GM21360 (cell line): ENCODE results near the gene SYT6.

Experiments
- ATAC-seq: cut with Tn5 transposase; IDR thresholded peaks from one replicate; pipeline ENCODE4 v1.9.1; 2021; ENCODE audit warnings: mild to moderate bottlenecking, moderate library complexity; ENCODE audit not compliant: unreplicated experiment

Gene SYT6

DNA sequence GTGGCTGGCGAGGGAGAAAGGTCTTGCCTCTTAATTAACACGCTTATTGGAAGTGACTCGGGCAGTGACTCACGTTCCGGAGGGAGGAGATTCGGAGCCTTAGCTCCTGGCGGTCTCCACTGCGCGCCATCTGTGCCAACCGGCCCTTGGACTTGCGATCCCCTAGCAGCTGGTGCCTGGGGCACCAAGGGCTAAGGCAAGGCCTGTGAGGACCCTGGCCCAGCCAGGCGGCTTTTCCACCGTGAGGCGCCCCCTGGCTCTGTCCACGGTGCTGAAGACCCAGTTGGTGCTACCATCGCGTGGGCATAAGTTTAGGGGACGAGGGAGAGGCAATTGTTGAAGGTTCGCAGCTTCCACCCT is 1.3 kb upstream of the SYT6 start:
- no peak for ATAC-seq

GRCh38 chr1:114154146-114154962 is 685 bp upstream of the SYT6 start:
- no peak for ATAC-seq

- ATAC-seq, result no peak
Observed at GRCh38 chr1:114152508-114153260, 985 bp downstream of the SYT6 start.

DNA sequence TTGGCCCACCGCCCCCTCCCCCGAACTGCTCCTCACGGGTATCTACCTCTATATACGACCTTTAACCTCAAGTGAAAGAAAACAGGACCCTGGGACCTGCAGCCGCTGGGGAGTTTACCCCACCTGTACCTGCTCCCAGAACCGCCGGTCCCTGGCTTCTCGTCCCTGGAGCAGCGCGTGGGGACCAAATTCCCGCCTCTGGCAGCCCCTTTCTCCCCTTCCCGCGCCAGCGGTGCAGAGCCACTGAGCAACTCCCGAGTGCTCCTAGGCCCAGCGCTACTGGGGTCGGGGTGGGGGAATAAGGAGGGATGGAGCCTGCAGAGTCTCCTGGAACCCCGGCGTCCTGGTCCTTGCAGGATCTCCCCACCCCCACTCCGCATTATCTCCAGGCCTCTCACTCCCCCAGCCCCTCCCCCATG is 1.6 kb downstream of the SYT6 start:
- no peak for ATAC-seq

DNA sequence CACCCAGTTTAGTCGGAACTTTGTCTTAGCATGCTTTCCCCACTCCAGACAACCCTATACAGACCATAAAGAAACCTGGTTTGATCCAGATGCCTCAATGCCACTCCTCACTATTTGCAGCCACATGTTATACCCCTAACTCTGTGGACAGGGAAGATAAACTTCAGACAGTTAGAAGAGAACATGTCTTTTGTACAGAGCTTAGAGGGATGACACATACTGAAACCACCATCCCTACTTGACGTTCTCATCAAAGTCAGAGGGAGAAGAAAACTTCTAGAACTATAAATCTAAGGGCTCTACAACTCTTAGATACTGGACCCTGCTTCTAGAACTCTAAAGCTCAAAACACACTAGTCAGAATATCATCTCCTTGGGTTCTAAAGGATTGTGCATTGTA is 3.7 kb downstream of the SYT6 start:
- no peak for ATAC-seq

- no peak for ATAC-seq
Observed at GRCh38 chr1:114149211-114149610, 4.5 kb downstream of the SYT6 start.

DNA sequence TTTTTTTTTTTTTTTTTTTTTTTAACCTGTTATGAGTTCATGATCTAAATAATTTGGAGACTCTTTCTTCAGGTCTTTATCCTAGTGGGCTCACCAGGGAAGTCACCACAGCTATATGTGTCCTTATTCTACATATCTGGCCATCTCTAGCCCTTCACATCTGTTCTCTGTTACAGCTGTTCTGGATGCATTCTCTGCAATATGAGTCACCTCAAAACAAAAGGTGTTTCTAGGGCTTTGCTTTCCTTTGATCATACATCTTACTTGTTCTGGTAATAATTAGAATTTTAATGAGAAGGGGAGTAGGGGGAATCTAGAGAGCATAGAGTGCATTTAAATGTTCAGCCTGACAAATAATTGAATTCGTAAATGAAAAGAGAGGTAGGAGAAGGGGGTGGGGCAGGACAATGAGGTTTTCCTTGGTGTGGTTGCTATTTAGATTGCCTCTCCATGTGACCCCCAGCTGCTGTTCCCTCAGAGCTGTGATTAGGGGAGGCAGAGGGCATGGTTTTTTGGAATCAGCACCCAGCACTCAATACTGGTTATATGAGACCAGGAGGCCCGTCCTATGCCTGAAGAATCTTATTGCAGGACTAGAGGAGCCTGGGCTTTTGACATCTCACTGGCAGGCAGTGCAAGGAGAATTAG is 8.0 kb downstream of the SYT6 start:
- no peak for ATAC-seq

DNA sequence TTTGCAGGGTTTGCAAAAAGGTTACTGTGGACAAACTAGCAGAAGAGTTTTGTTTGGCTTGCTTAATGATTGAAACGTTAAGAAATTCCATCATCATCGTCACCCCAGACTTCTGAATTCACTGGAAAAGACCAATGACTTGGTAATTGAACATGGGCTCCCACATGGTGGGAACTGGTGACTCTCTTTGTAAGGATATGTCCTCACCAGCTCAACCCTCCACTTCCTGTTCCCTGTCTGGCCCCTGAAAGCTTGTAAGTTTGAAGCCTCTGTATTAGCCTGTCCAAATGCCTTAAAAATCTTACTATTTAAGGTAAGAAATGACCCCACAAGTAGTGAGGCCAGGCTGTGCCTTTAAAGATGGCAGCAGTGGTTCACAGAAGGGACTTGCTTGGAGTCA is 9.7 kb downstream of the SYT6 start:
- no peak for ATAC-seq

- no peak for ATAC-seq
Observed at GRCh38 chr1:114139540-114139939, 14.1 kb downstream of the SYT6 start.

DNA sequence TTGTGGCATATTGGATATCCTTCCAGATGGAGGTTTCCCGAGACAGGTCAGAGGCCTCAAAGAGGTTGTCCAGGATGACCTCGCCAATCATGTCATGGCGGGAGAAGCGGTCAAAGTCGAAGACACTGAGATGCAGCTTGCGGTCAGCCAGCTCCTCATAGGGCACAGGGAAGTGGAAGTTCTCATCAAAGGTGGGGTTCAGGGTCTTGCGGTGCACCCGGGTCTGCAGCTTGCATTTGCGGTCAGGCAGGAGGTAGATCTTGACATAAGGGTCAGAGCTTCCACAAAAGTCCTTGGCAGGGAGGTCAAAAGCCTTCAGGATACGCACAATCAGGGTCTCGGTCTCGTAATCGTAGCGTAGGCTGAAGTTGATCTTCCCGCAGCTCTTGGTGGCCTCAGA is 16.2 kb downstream of the SYT6 start:
- ATAC-seq, result no peak

- no peak for ATAC-seq
Observed at GRCh38 chr1:114135786-114136185, 17.9 kb downstream of the SYT6 start.

DNA sequence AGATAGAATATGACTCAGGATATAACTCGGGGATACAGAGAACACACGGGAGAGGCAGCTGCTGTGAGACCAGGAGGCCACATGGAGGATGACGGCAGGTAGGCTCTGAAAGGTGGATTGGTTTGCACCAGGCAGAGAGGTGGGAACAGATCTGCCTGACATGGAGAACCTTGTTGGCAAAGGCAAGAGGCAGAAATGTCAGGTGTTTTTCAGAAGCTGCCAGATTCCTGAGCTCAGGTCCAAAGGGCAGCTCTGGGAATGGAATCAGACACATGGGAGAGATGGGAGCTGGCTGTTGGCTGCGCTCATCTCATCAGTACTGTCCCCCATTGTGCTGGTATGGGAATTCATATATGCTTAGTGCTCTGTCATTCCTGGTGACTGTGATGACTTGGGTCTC is 19.2 kb downstream of the SYT6 start:
- no peak for ATAC-seq

- no peak for ATAC-seq
Observed at GRCh38 chr1:114133129-114133528, 20.5 kb downstream of the SYT6 start.

DNA sequence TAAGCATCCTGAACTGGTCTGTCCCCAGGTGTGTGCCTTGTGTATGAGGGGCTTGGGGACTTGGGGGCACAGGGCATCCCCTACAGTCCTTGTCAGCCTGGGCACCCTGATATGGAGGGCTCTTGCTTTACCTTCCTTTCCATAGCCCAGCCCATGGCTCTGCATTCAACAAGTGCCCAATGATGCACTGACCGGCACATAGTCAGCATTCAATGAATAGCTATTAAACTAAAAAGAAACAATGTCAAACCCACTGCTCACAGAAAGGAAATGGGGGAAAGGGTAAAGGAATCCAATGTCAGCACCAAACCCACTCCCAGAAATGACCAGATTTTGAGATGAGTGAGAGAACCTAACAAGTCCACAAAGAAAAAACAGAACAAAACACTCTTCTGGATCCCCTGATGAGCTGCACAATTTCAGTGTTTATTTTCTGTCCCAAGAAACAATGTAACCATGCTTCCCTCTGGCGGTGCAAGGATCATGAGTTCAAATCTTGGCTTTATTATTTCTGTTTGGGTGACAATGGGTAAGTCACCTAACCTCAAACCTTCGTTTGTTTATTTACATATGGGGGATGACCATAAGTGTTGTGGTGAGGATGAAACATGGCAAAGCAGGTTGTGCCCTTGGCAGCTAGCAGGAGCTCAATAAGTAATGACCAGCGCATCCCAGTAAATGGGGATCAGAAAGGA is 22.0 kb downstream of the SYT6 start:
- ATAC-seq, result no peak

DNA sequence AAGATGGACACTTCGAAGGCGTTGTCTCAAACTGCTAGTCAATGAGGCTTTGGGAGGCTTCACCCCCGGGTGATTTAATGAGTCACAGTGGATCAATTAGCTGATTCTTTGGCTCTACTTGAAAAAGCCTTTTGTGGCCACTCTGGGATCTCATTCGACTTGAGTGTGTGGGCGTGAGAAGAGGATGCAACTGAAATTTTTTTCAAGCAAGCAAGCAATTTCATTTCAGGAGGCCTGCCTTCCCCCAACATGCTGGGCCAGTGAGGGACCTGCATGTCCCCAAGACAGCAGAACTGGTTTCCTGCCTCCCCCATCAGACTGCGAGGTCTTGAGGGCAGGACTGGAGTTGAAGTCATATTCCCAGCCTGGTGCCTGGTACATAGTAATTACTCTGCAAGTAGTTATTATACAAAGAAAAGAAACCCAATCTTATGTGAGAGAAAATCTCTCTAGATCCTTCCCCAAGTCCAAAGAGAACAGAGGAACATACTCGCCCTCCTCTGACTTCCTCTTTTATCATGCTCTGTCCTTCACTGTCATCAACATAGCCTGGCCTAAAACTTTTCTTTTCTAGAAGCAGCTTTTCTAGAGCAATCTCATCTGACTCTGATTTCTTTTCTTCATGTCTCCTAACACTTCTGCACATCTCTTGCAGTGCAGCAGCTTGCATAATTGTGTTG is 22.7 kb downstream of the SYT6 start:
- no peak for ATAC-seq

DNA sequence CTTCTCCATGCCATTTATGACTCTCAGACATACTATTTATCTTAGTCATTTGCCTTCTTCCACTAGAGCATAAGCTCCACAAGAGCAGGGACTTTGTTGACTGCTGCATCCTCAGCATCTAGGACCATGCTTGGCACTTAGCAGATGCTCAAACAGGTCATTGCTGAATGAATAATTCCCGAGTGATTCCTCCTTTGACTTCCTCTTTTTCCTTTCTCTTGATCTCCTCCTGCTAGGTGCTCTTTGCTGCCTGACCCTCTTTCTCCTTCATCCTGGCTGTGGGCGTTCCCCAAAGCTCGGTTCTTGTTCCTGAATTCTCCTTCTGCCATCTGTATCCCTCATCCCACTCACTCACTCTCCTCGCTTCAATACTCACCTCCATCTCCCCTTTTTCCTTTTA is 23.5 kb downstream of the SYT6 start:
- no peak for ATAC-seq

DNA sequence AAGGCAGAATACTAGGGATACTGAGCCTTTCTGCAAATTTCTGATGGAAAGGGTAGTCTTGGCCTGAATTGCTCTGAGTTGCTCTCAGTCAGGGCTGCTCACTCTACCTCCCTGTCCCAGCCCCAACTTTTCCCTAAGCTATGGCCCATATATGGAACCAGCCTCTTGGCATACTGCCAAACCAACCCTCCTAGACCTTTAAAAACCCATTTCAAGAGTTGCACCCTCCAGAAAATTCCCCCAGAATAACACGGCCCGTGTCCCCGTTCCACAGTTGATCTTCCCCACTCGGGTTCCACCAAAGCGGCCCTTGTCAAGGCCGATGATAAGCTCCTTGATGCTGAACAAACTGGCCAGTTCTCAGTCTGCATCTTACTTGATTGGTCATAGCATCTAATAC is 25.4 kb downstream of the SYT6 start:
- ATAC-seq, result no peak

- ATAC-seq, result peak; percentile 65
Observed at GRCh38 chr1:114126261-114127095, 27.2 kb downstream of the SYT6 start.

- ATAC-seq, result no peak
Observed at GRCh38 chr1:114124644-114125043, 29.0 kb downstream of the SYT6 start.
